Fibroblast of skin of scalp (primary cell): ENCODE results near the gene KIF3B.
A peak's percentile ranks its signal among the peaks of the same experiment; 100 is the strongest.
"Not testable (repeated sequence)": the region's sequence is repeated elsewhere in the genome, so short reads cannot be mapped to it uniquely, and the experiment has no call there.

Experiments
- DNase-seq: peaks from one replicate; pipeline ENCODE4 v3.0.0-alpha.2; 2013

Gene KIF3B

GRCh38 chr20:32296819-32297420 is 19.5 kb downstream of the KIF3B start:
- DNase-seq, result no peak

DNA sequence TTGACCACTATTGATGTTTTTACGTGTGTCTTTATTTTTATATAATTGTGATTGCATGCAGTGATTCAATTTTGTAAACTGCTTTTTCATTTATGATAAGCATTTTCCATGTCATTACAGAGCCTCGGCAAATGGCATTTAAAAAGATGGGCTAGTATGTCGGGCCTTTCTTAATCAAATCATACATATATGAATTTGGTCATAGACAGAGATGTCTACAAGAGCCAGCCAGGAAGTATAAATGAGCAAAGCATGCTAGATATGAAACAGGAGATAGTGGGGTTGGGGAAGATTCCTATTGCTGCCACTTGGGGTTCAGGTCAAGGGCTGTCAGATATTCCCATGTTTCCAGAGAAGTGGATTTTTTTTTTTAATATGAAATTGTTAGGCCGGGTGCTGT is 20.0 kb downstream of the KIF3B start:
- DNase-seq, result no peak

GRCh38 chr20:32300647-32301046 is 23.2 kb downstream of the KIF3B start:
- DNase-seq, result no peak

DNA sequence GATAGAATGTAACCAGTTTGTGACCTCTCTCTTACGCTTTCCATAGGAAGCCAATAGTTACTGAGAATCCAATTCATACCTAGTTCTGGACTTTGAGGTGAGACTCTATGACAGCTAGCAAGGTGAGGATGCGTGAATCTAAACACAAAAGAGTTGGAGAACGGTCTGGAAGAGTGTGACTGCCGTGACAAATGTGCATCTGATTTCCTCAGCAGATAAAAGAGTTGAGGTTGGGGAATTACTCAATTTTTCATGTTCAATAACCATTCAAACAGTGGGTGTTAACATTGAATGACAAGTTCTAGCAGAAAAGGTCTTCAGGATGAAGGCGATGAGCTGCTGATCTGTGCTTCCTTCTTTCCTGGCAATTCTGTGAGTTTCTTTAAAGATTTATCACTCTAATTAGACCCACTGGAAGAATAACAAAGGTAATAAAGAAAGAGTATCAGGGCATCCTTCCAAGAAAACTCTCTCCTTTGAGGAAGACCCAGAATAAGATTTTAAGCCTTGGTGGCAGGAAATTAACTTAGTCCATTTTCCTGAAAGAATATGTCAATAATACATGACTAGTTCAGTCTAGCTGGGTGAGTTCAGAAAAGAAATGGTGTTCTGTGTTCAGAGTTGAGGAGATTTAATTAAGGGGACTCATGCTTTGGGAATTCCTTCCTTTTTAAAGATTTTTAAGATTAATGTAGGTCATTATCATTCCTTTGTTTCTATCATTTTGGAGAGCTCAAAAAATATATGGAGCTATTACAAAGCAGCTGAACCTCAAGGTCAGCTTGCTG is 24.5 kb downstream of the KIF3B start:
- DNase-seq, result no peak

DNA sequence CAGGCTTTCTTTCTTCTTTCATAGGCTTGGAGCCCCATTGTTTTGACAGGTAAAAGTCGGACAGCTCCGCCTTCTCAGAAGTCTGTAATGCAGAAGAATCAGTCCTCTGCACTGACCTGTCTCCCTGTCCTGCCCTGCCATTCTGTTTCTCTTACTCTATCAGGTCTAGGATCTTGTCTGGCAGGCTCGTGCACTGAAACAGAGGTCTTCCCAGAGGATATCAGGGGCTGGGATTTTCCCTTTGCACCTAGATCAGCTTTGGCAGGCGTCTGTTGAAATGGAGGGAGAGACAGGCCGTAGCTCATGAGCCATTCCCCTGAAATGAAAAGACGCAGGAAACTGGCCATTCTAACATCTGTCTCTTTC is 25.0 kb downstream of the KIF3B start:
- no peak for DNase-seq

DNA sequence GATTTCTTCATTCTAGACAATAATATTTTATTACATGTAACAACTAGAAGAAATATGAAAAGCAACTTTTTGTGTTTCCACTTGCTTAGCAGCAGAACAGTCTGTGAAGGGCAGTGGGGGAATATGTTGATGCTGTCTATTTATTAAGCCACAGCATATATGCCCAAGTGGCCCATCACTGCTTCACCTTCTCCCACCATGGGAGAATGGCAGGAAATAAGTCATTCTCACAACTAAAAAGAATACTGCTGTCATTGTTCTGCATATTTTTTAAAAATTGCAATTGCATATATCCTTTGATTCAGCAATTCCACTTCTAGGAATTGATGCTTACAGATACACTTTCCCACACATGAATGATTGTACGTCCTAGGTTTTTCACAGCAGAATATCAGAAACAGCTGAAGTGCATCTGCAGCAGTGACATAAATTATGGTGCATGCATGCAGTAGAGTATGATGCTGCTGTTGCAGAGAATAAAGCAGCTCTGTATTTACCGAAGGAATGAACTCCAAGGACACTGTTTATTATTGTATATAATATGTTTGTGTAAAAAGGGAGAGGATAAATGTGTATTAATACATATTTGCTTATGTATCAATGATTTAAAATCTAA is 26.8 kb downstream of the KIF3B start:
- DNase-seq, result no peak

- DNase-seq, result no peak
These were observed 35.4 kb downstream of the KIF3B start for GRCh38 chr20:32312718-32313424.

DNA sequence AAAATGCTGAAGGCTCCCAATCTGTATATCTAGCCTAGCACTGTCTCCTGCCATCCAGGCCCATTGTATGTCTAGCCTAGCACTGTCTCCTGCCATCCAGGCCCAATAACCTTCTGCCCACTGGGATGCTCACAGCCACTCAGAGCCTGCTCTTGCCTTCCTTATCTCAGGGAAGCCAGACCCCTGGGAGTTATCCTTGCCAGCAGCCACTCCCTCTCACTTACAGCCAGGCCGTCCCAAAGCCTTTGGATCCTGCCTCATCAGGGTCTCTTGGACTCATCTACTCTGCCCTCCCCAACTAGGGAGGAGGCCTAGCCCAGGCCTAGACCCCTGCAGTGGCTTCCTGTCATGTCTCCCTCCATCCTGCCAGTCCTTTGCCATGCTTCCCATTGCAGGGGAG is 37.3 kb downstream of the KIF3B start:
- DNase-seq, result no peak

DNA sequence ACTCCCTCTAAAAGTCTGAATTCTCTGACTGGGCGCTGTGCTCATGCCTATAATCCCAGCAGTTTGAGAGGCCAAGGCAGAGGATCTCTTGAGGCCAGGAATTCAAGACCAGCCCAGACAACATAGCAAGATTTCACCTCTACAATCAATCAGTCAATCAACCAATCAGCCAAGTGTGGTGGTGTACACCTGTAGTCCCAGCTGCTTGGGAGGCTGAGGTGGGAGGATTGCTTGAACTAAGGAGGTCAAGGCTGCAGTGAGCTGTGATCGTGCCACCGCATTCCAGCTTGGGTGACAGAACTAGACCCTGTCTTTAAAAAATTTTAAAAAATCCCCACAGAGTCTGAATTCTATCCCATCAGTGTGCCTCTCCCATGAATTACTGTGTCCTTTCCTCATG is 37.9 kb downstream of the KIF3B start:
- no peak for DNase-seq

GRCh38 chr20:32315891-32316290 is 38.4 kb downstream of the KIF3B start:
- DNase-seq, result no peak

DNA sequence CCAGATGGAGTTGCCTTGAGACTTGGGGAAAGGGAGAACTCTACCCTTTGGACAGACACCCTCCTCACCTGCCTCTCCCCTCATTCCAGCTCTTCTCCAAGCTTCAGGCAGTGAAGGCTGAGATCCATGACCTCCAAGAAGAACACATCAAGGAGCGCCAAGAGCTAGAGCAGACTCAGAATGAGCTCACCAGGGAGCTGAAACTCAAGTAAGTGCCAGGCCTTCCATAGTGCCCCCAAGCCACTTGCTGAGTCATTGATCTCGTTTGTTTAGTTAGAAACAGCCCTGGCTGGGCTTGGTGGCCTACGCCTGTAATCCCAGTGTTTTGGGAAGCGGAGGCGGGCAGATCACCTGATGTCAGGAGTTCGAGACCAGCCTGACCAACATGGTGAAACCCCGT is 39.2 kb downstream of the KIF3B start:
- no peak for DNase-seq

GRCh38 chr20:32319100-32319499 is 41.6 kb downstream of the KIF3B start:
- no peak for DNase-seq

- no peak for DNase-seq
These were observed 42.9 kb downstream of the KIF3B start for GRCh38 chr20:32320305-32320704.

DNA sequence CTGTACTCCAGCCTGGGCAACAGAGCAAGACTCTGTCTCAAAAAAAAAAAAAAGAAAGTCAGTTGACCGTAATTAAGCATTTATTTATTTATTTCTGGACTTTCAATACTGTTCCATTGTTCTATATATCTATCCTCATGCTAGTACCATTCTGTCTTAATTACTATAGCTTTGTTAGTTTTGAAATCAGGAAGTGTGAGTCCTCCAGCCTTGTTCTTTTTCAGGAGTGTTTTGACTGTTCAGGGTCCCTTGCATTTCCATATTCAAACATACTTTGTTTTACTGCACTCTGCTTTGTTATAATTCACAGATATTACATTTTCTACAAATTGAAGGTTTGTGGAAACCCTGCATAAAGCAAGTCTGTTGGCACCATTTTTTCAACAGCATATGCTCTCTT is 43.9 kb downstream of the KIF3B start:
- no peak for DNase-seq

- DNase-seq, result not testable (repeated sequence)
These were observed 44.8 kb downstream of the KIF3B start for GRCh38 chr20:32322260-32322659.

- DNase-seq, result not testable (repeated sequence)
These were observed 46.3 kb downstream of the KIF3B start for GRCh38 chr20:32323761-32324160.

DNA sequence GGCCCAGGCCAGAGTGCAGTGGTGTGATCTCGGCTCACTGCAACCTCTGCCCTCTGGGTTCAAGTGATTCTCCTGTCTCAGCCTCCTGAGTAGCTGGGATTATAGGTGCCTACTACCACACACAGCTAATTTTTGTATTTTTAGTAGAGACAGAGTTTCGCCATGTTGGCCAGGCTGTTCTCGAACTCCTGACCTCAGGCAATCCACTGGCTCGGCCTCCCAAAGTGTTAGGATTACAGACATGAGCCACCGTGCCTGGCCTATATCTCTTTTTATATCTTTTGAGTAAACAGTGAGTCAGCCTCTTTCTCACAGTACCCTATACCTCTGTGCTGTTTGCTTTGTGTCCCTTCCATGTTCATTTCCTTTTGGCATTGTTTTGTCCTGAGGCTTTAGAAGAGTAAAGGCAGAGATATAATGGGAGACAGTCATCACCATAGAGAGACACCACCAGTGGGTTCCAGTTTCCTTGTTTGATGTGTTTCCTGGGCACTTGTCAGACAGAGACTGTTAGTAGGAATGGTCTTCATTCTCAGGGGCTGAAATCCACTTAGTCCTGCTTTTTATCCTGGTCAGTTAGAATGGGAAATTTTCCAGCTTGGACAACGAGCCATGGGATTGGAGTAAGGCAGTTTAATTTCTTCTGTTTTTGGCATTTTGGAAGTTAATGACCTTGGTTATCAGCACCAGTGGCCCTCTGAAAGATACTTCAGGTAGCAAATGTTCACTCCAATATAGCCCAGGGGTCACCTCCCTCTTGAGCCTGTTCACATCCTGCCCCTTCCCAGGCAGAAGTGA is 48.5 kb downstream of the KIF3B start:
- peak; percentile 48 for DNase-seq

GRCh38 chr20:32326504-32326845 is 49.0 kb downstream of the KIF3B start:
- no peak for DNase-seq

DNA sequence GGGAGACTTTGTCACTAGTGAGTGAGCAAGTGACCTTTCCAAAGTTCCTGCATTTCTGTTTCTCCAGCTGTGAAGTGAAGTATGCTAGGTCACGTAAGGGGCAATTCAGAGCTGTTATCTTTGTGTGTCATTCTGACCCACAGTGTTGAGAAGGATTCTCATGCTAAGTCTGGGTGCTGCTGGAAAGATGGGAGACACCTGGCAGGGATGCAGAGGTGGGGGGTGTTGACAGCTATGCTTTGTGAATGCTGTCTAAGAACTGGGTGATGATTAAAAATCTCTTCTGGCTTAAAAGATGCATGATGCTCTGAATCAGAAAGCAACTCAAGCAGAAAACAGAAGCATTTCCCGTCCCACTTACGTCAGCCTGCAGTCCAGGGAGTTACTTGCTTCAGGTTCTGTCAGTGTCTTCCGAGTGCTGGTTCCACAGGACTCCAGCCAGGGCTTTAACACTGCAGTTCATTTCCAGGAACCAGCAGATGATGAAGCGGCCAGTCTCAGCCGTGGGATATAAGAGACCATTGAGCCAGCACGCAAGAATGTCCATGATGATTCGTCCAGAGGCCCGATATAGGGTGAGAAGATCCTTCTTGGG is 49.7 kb downstream of the KIF3B start:
- DNase-seq, result peak; percentile 49

GRCh38 chr20:32329817-32330554 is 52.5 kb downstream of the KIF3B start:
- DNase-seq, result no peak

GRCh38 chr20:32330555-32330897 is 53.1 kb downstream of the KIF3B start:
- no peak for DNase-seq

DNA sequence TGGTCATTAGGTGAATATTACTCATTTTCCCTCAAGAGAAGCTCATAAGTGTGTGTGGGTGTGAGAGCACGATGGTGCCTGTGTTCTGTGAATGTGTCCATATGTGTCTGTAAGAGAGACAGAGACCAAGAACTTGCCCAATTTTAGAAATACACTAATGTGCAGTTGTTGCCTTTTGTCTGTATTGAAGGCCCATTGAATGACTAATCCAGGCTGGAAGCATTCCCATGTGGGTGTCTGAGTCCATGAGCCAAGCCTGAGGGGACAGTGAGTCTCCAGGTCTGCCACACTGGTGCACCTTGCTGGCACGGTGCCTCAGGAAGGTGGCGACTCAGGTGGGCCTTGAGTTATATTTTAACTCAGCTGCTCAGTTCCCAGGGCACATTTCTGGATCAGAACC is 55.2 kb downstream of the KIF3B start:
- DNase-seq, result peak; percentile 40
